ENCODE results near the gene PDIA6.

DNA sequence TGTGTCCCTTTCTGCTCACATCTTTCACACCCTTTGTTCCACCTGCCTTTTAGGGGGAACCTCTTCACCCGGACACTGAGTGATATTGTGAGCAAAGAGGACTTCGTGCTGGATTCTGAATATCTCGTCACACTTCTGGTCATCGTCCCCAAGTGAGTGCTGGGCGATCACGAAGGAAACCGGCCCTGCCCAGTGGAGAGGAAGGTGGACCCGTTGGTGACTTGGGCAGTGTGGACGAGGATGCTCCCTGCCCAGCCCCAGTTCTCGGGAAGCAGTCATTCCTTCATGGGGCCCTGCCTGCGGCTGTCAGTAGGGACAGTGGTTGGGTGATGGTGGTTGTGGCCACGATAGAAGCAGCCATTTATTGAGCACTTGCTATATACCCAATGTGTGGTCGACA, 40.8 kb downstream of the PDIA6 start:
- TF ChIP-seq CTCF (IDR thresholded peaks at IDR 0.05) (no peak), POLR2A (IDR thresholded peaks at IDR 0.05) (no peak)

Data from body of pancreas (tissue), 4 donors.